Omental fat pad (tissue), 4 donors: ENCODE data around the gene HIF1A. TPM values are rescaled to one million over a fixed set of nuclear protein-coding genes. Genes with fewer than 3 reads are reported as not detected.

Source experiments
- ATAC-seq: fragments of 150-250 bp; one replicate; pipeline ENCODE4 v1.9.1; 2016; ENCODE audit warnings: mild to moderate bottlenecking, moderate library complexity; ENCODE audit not compliant: low FRiP score
- DNase-seq: peaks from one replicate; pipeline ENCODE4 v3.0.0-alpha.2; 2019; ENCODE audit warnings: low spot score
- total RNA-seq, 4 donors: library from RNA; depleted of rRNA; stranded (reverse); fragments of >200 nt; gene quantifications; one replicate each; pipeline ENCODE4 v1.1.0, GENCODE V29; 2016
- TF ChIP-seq, protein P1 (sequence below), 3 donors: fragments of 450-650 bp; IDR thresholded peaks; one replicate each; pipeline ENCODE4 v1.5.1; 2016 to 2017; ENCODE audit warnings: antibody characterized with exemption in 3 of 3, mild to moderate bottlenecking in 3 of 3, moderate library complexity in 2 of 3

HIF1A gene
- 100 to 1,000 TPM in 3 of 4 donors, 10 to 100 TPM in 1; 95.2 to 550 (median 159) TPM for total RNA-seq

DNA sequence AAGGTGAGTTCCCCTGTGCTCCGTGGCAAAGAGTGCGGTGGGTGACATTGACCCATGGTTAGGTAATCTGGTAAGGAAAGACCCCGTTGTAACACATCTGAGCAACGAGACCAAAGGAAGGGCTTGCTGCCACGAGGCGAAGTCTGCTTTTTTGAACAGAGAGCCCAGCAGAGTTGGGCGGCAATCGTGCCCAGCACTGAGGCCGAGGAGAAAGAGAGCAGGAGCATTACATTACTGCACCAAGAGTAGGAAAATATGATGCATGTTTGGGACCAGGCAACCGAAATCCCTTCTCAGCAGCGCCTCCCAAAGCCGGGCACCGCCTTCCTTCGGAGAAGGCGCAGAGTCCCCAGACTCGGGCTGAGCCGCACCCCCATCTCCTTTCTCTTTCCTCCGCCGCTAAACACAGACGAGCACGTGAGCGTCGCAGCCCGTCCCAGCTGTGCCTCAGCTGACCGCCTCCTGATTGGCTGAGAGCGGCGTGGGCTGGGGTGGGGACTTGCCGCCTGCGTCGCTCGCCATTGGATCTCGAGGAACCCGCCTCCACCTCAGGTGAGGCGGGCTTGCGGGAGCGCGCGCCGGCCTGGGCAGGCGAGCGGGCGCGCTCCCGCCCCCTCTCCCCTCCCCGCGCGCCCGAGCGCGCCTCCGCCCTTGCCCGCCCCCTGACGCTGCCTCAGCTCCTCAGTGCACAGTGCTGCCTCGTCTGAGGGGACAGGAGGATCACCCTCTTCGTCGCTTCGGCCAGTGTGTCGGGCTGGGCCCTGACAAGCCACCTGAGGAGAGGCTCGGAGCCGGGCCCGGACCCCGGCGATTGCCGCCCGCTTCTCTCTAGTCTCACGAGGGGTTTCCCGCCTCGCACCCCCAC, at the start of gene HIF1A:
Gene HIF1A, plus strand, starts transcription at position 684 of the 865 bp plus-strand sequence. CDS start 292 bp downstream, outside the sequence.
- DNase-seq (peak; percentile 80), ATAC-seq (peak; percentile 99)
- TF ChIP-seq, protein P1, sequence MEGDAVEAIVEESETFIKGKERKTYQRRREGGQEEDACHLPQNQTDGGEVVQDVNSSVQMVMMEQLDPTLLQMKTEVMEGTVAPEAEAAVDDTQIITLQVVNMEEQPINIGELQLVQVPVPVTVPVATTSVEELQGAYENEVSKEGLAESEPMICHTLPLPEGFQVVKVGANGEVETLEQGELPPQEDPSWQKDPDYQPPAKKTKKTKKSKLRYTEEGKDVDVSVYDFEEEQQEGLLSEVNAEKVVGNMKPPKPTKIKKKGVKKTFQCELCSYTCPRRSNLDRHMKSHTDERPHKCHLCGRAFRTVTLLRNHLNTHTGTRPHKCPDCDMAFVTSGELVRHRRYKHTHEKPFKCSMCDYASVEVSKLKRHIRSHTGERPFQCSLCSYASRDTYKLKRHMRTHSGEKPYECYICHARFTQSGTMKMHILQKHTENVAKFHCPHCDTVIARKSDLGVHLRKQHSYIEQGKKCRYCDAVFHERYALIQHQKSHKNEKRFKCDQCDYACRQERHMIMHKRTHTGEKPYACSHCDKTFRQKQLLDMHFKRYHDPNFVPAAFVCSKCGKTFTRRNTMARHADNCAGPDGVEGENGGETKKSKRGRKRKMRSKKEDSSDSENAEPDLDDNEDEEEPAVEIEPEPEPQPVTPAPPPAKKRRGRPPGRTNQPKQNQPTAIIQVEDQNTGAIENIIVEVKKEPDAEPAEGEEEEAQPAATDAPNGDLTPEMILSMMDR (IDR thresholded peaks at IDR 0.05), result no peak

DNA sequence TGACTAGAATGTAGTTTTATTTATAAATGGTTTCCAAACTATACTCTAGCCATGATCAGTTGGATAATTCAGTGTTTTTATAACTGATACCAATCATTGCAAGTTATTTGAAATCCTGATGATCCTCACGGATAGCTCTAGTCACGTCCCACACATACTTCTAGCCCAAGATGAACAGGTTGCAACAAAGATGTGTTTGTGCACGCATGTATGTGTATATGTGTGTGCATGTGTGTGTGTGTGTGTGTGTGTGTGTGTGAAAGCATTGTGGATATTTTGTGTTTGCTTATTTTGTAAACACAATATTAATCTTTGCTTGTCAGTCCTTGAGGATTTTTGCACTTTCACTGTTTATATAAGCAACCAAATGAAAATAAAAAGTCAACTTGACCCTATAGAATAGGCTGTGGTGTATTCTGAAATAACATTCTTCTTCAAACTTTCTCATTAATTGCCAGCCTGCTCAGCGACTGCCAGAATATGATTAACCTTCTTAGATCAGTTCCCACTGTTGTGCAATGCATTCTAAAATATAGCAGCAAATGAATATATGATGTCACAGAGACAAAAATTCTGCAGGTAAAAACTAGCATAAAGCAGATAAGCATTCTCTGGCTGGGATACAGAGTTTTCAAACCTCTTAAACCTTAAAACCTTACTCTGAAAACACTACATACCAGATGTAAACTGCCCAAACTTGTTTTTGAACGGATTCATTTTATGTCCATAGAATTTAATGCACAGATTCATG, 48.8 kb upstream of the HIF1A start:
- no peak for ATAC-seq
- TF ChIP-seq, protein P1 (IDR thresholded peaks at IDR 0.05), result no peak
- no peak for DNase-seq

DNA sequence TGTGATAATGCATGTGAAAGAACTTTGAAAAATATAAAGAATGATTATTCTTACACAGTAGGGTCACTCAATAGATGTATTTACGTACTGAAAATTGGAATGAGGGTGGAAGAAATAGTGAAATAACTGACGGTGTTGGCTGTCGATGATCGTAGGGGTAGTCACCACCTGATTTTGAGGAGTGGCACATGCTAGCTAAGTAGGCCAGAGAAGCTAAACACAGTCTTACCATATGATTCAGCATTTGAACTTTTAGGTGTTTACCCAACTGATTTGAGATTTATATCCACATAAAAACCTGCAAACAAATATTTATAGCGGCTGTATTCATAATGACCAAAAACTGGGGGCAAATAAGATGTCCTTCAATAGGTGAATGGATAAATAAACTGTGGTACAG, 47.6 kb upstream of the HIF1A start:
- no peak for ATAC-seq
- no peak for DNase-seq

DNA sequence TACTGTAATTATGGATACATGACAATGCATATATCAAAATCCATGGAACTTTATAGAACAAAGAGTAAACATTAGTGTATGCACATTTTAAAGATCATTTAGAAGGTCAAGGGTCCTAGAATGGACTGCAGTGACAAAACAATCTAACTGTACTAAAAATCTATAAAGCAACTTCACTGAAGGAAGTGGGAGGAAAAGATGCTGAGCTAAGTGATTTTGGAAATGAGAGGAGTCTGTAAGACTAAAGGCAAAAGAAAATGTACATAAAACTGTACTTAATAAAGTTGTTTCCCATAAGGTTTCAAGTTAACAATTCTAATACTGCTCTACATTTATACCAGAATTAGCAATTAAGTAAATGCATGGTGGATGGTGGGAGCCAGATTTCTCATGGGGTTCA, 46.9 kb upstream of the HIF1A start:
- no peak for DNase-seq
- TF ChIP-seq, protein P1 (IDR thresholded peaks at IDR 0.05), result no peak
- no peak for ATAC-seq

More for the DNA sequence above, 47.6 kb upstream of the HIF1A start:
- TF ChIP-seq, protein P1 (IDR thresholded peaks at IDR 0.05), result no peak

DNA sequence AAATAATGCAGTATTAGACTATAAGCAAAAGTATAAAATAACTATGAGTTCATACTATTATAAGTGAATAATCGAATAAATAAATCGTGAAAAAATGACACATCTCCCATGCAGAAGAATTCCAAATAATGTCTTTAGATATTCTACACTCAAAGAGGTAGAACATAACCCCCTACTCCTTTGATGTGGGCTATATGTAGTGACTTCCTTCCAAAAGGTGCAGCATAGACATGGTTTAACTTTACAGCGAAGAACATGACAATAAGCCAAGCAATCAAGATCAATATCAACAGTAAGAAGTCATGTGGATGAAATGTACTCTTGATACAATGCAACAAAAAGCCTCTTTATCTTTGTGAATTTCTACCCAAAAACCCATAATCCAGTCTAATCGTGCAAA, 46.0 kb upstream of the HIF1A start:
- TF ChIP-seq, protein P1 (IDR thresholded peaks at IDR 0.05), result no peak
- ATAC-seq (no peak), DNase-seq (no peak)

DNA sequence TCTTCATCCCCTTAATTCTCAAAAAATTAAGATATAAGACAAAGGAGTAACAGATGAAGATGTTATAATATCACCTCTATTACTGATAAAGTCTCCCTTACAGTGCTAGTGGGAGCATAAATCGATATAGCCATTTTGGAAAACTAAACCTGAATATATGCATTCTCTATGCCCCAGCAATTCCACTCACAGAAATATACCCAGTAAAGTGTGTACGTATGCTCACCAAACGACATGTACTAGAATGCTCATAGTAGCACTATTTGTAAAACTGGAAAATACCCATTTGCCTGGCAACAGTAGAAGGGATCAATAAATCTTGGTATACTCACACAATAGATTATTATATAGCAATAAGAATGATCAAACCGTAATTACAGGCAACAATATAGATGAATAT, 44.0 kb upstream of the HIF1A start:
- ATAC-seq (no peak), DNase-seq (no peak)
- TF ChIP-seq, protein P1 (IDR thresholded peaks at IDR 0.05), result no peak
